Right atrium auricular region (tissue), 2 donors: ENCODE results near the gene UPK1B. TPM values are rescaled to one million over a fixed set of nuclear protein-coding genes. Genes with fewer than 3 reads are reported as not detected.

Source experiments
- DNase-seq: peaks from one replicate; pipeline ENCODE4 v3.0.0-alpha.2; 2019; ENCODE audit warnings: low spot score
- H3K27ac ChIP-seq, 2 donors: fragments of 200-600 bp; sonication (generic); 1 replicate in 1 of 2; 2 replicates in 1 of 2; pipeline ENCODE4 v1.5.1; 2016 to 2019
- H3K27me3 ChIP-seq, 2 donors: fragments of 200-600 bp; sonication (generic); one replicate each; pipeline versions ENCODE4 v1.5.1 to v1.6.0; 2017 to 2019
- H3K36me3 ChIP-seq: fragments of 200-600 bp; sonication (generic); one replicate; pipeline ENCODE4 v1.5.1; 2016
- H3K4me1 ChIP-seq, 2 donors: fragments of 200-600 bp; sonication (generic); one replicate each; pipeline versions ENCODE4 v1.5.1 to v1.6.0; 2017 to 2019
- H3K4me3 ChIP-seq, 2 donors: fragments of 200-600 bp; sonication (generic); 1 replicate in 1 of 2; 2 replicates in 1 of 2; pipeline ENCODE4 v1.5.1; 2017 to 2019; ENCODE audit warnings: mild to moderate bottlenecking in 1 of 2, moderate library complexity in 1 of 2
- H3K9me3 ChIP-seq, 2 donors: fragments of 200-600 bp; sonication (generic); one replicate each; pipeline ENCODE4 v1.5.1; 2019
- CTCF ChIP-seq, 2 donors: fragments of 200-600 bp; sonication (generic); IDR thresholded peaks; one replicate each; pipeline ENCODE4 v1.5.1; 2019; ENCODE audit warnings: antibody characterized with exemption in 2 of 2
- total RNA-seq, 2 donors: library from RNA; depleted of rRNA; stranded (reverse); fragments of >200 nt; gene quantifications; one replicate each; pipeline ENCODE4 v1.1.0, GENCODE V29; 2016

Gene UPK1B
- total RNA-seq, 2 donors from 2014 or later = 5.2 to 19.1 TPM

GRCh38 chr3:119195911-119196310 lies 22.5 kb downstream of the UPK1B start:
- no peak for DNase-seq

GRCh38 chr3:119205209-119205608 lies 31.8 kb downstream of the UPK1B start:
- no peak overlapping the region for H3K4me3 ChIP-seq
- no peak for TF ChIP-seq CTCF (IDR thresholded peaks at IDR 0.05)
- no peaks in the 10 kb centered on the region for H3K27me3 ChIP-seq
- H3K4me1 ChIP-seq = peaks cover 0 to 14% of the 10 kb centered on the region in 2 donors
- H3K9me3 ChIP-seq = no peaks in the 10 kb centered on the region
- DNase-seq = no peak
- H3K27ac ChIP-seq = no peak overlapping the region
- H3K36me3 ChIP-seq = peaks cover 3% of the 10 kb centered on the region

More at GRCh38 chr3:119195911-119196310, 22.5 kb downstream of the UPK1B start:
- Histone ChIP-seq H3K27ac (no peak overlapping the region), H3K4me3 (no peak overlapping the region), H3K36me3 (no peaks in the 10 kb centered on the region), H3K4me1 (no peaks in the 10 kb centered on the region), H3K27me3 (no peaks in the 10 kb centered on the region), H3K9me3 (no peaks in the 10 kb centered on the region)
- TF ChIP-seq CTCF (IDR thresholded peaks at IDR 0.05) = no peak

GRCh38 chr3:119205685-119206084 lies 32.3 kb downstream of the UPK1B start:
- no peak for DNase-seq
- Histone ChIP-seq H3K4me3 (no peak overlapping the region), H3K9me3 (no peaks in the 10 kb centered on the region), H3K4me1 (peaks cover 0 to 14% of the 10 kb centered on the region in 2 donors), H3K27me3 (no peaks in the 10 kb centered on the region), H3K27ac (no peak overlapping the region), H3K36me3 (peaks cover 3% of the 10 kb centered on the region)
- TF ChIP-seq CTCF (IDR thresholded peaks at IDR 0.05) = no peak

GRCh38 chr3:119206611-119207511 lies 33.5 kb downstream of the UPK1B start:
- Histone ChIP-seq H3K4me1 (peaks cover 0 to 14% of the 10 kb centered on the region in 2 donors), H3K36me3 (peaks cover 3% of the 10 kb centered on the region), H3K9me3 (no peaks in the 10 kb centered on the region), H3K27me3 (no peaks in the 10 kb centered on the region), H3K4me3 (no peak overlapping the region), H3K27ac (peak overlapping the region; percentile 14 to 22)
- no peak for DNase-seq
- TF ChIP-seq CTCF (IDR thresholded peaks at IDR 0.05) = peak in 1 of 2 donors; percentile 15

GRCh38 chr3:119207512-119207875 lies 34.1 kb downstream of the UPK1B start:
- H3K4me1 ChIP-seq = peaks cover 0 to 14% of the 10 kb centered on the region in 2 donors
- peak overlapping the region; percentile 14 to 22 for H3K27ac ChIP-seq
- no peaks in the 10 kb centered on the region for H3K27me3 ChIP-seq
- H3K9me3 ChIP-seq = no peaks in the 10 kb centered on the region
- DNase-seq = no peak
- TF ChIP-seq CTCF (IDR thresholded peaks at IDR 0.05) = no peak
- peaks cover 9% of the 10 kb centered on the region for H3K36me3 ChIP-seq
- H3K4me3 ChIP-seq = no peak overlapping the region
